ENCODE results near the gene FAM234A. TPM values are rescaled to one million over a fixed set of nuclear protein-coding genes. Genes with fewer than 3 reads are reported as not detected.
"Not testable (repeated sequence)": the region's sequence is repeated elsewhere in the genome, so short reads cannot be mapped to it uniquely, and the experiment has no call there.

Gene FAM234A
- total RNA-seq, 4 donors from 2014 or later, result 108 to 223 (median 166) TPM

DNA sequence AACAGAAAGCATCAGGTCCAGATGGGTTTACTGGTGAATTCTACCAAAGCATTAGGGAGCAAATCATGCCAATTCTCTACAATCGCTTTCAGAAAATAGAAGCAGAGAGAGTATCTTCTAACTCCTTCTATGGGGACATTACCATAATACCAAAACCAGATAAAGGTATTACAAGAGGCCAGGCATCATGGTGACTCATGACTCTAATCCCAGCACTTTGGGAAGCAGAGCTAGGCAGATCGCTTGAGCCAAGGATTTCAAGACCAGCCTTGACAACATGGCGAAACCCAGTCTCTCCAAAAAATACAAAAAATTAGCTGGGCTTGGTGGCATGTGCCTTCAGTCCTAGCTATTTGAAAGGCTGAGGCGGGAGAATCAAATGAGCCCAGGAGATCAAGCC lies 31.4 kb upstream of the FAM234A start:
- H3K27ac ChIP-seq, result no peak overlapping the region
- peaks cover 0 to 91% (median 3%) of the 10 kb centered on the region in 3 donors for H3K36me3 ChIP-seq
- no peaks in the 10 kb centered on the region for H3K4me1 ChIP-seq
- TF ChIP-seq, protein P1, sequence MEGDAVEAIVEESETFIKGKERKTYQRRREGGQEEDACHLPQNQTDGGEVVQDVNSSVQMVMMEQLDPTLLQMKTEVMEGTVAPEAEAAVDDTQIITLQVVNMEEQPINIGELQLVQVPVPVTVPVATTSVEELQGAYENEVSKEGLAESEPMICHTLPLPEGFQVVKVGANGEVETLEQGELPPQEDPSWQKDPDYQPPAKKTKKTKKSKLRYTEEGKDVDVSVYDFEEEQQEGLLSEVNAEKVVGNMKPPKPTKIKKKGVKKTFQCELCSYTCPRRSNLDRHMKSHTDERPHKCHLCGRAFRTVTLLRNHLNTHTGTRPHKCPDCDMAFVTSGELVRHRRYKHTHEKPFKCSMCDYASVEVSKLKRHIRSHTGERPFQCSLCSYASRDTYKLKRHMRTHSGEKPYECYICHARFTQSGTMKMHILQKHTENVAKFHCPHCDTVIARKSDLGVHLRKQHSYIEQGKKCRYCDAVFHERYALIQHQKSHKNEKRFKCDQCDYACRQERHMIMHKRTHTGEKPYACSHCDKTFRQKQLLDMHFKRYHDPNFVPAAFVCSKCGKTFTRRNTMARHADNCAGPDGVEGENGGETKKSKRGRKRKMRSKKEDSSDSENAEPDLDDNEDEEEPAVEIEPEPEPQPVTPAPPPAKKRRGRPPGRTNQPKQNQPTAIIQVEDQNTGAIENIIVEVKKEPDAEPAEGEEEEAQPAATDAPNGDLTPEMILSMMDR (IDR thresholded peaks at IDR 0.05), result no peak
- no peak for TF ChIP-seq POLR2A (IDR thresholded peaks at IDR 0.05)
- H3K4me3 ChIP-seq, result no peak overlapping the region
- H3K9me3 ChIP-seq, result no peaks in the 10 kb centered on the region
- H3K27me3 ChIP-seq, result no peaks in the 10 kb centered on the region
- DNase-seq, result no peak

DNA sequence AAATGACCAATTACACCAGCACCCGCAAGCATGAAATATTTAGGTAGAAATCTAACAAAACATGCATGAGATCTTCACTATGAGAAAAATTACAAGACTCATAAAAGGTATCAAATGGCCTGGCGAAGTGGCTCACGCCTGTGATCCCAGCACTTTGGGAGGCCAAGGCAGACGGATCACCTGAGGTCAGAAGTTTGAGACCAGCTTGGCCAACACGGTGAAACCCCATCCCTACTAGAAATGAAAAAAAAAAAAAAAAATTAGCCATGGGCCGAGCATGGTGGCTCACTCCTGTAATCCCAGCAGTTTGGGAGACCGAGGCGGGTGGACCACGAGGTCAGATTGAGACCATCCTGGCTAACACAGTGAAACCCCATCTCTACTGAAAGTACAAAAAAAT lies 30.6 kb upstream of the FAM234A start:
- not testable (repeated sequence) for H3K9me3 ChIP-seq, H3K4me3 ChIP-seq, H3K27me3 ChIP-seq, H3K27ac ChIP-seq, DNase-seq, H3K4me1 ChIP-seq
- H3K36me3 ChIP-seq, result peaks cover 0 to 91% (median 0%) of the 10 kb centered on the region in 3 donors

DNA sequence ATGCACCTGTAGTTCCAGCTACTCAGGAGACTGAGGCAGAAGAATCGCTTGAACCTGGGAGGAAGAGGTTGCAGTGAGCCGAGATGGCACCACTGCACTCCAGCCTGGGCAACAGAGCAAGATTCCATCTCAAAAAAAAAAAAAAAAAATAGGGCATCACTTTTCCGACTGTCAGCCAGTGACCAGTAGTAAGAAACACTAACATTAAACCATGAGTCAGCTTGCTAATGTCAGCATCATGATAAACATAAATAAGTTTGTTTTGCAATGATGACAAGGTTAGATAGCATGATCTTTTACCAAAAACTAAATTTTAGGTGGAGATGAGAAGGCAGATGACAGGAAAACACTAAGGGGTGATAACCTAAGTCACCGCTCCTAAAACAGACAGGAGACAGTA lies 25.3 kb upstream of the FAM234A start:
- H3K4me1 ChIP-seq, H3K27me3 ChIP-seq, DNase-seq, H3K4me3 ChIP-seq, H3K27ac ChIP-seq, H3K9me3 ChIP-seq: not testable (repeated sequence)
- H3K36me3 ChIP-seq, result peaks cover 0 to 96% (median 0%) of the 10 kb centered on the region in 3 donors

DNA sequence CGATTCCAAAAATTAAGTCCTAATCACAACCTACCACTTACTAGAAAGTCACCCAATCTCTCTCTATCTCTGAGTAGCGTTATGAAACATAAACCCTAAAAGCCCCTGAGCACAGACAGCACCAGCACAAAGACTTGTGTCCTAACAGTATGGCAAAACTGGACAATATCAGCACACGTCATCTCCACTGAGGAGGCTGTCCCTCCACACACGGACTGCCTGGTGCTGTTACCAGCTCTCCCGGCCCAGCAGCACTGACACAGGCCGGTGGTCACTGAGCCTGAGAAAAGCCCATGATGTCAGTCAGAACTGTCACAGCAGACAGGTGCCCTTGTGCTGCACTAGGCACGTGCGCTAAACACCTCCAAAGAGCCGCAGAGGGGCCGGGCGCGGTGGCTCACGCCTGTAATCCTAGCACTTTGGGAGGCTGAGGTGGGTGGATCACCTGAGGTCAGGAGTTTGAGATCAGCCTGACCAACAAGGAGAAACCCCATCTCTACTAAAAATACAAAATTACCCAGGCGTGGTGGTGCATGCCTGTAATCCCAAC lies 22.9 kb upstream of the FAM234A start:
- H3K9me3 ChIP-seq, H3K27ac ChIP-seq, H3K4me3 ChIP-seq, H3K27me3 ChIP-seq, H3K4me1 ChIP-seq: not testable (repeated sequence)
- peaks cover 0 to 95% (median 0%) of the 10 kb centered on the region in 3 donors for H3K36me3 ChIP-seq
- peak in 1 of 3 donors; percentile 37 for DNase-seq

DNA sequence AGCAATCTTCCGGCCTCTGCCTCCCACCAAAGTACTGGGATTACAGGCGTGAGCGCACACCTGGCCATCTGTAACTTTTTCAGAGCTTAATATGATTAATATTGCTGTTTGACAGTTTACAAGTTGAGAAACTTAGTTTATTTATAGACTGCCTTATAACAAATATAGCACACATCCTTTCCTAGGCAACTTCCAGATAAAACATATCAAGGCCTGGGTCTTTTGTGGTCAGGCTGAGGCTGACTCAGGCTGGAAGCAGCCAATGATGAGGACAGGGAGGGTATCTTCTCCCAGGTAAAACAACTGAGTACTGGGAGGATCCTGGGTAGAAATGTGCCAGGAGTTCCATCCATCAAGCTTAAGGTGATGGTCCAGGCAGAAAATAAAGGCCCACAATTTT lies 21.6 kb upstream of the FAM234A start:
- peak in 1 of 3 donors; percentile 6 for DNase-seq
- H3K36me3 ChIP-seq, result peaks cover 0 to 95% (median 0%) of the 10 kb centered on the region in 3 donors
- no peaks in the 10 kb centered on the region for H3K4me1 ChIP-seq
- H3K9me3 ChIP-seq, result no peaks in the 10 kb centered on the region
- no peak for TF ChIP-seq POLR2A (IDR thresholded peaks at IDR 0.05)
- TF ChIP-seq, protein P1 (IDR thresholded peaks at IDR 0.05), result no peak
- no peak overlapping the region for H3K27ac ChIP-seq
- H3K4me3 ChIP-seq, result no peak overlapping the region
- no peaks in the 10 kb centered on the region for H3K27me3 ChIP-seq

DNA sequence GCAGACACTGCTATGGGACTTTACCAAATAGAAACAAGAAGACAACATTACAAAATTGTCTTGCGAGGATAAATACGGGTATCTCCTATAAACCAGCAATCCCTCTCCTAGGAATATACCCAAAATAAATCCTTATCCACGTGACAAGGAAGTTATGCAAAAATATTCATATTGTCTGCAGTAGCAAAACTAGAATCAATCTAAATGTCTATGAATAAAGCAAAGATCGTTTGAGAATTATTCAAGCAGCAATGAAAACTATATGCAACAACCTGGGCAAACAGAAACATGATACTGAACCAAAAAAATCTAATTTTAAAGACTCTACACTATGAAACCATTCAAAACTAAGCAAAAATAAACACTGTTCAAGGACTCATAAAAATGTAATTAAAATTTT lies 14.6 kb upstream of the FAM234A start:
- Histone ChIP-seq H3K4me3 (no peak overlapping the region), H3K27ac (no peak overlapping the region), H3K4me1 (no peaks in the 10 kb centered on the region), H3K36me3 (peaks cover 0 to 93% (median 0%) of the 10 kb centered on the region in 3 donors), H3K27me3 (no peaks in the 10 kb centered on the region), H3K9me3 (no peaks in the 10 kb centered on the region)
- TF ChIP-seq, protein P1 (IDR thresholded peaks at IDR 0.05), result no peak
- TF ChIP-seq POLR2A (IDR thresholded peaks at IDR 0.05), result no peak
- no peak for DNase-seq

DNA sequence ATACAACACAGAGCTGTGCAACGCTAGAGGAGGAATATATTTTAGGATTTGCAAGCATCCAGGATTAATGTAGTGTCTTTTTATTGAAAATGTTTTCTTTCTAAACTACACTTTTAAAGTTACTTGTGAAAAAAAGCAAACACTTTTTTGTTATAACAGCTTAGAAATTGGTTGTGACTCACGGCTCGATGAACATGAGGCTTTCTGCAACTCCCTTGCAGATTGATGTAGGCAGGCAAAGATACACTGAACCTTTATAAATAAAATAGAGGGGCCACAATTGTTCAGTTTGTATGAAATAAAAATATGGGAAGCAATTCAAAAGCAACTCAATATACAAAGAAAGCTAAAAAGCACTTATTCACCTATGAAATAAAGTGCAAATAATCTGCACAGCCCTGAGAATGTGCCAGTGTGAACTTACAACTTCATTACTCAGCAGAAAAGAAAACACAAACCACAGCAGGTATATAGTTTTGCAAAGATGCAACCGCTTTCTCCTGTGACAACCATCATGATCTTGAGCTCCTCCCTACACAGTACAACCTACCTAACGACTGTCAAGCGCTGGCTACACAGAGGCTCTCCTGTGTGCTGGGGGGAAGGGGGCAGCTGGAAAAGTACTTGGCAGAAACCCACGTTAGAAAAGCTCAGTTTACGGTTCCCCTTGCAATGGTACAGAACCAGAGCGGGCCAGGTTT lies 6.3 kb upstream of the FAM234A start:
- no peaks in the 10 kb centered on the region for H3K27me3 ChIP-seq
- no peaks in the 10 kb centered on the region for H3K9me3 ChIP-seq
- peaks cover 0 to 23% (median 0%) of the 10 kb centered on the region in 4 donors for H3K4me1 ChIP-seq
- peak overlapping the region; percentile 96 to 98 (median 97) for H3K27ac ChIP-seq
- H3K36me3 ChIP-seq, result peaks cover 0 to 45% (median 0%) of the 10 kb centered on the region in 3 donors
- no peak for TF ChIP-seq POLR2A (IDR thresholded peaks at IDR 0.05)
- TF ChIP-seq, protein P1 (IDR thresholded peaks at IDR 0.05), result no peak
- no peak for DNase-seq
- H3K4me3 ChIP-seq, result peak overlapping the region; percentile 73 to 83 (median 78)

Measured in Peyer's patch (tissue), 4 donors.